GM12874 (cell line): Measurements from ENCODE around the gene LBX2.

Source experiments
- TF ChIP-seq, protein P1 (sequence below): IDR thresholded peaks from 2 replicates; pipeline ENCODE4 v1.5.1; 2011; ENCODE audit warnings: low read depth, mild to moderate bottlenecking, control low read depth, low read length, moderate library complexity; ENCODE audit not compliant: insufficient read depth

Gene LBX2

DNA sequence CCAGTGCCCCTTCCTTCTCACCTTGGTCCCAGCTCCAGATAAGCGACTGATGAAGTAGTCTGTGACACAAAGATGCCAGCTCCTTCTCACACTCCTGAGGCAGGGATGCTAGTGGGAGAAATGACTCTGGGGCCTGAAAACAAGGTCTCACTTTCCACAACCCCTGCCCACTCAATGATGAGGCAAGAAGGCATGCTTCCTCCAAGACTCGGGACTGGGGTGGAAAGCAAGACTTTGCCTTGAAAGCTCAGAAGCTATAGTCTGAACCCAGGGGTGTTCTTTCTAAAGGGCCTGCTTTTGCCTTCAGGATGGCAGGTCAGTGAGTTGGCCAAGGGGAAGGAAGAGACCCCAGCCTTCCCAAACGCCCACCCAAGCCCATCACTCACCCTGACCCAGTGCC is 18.0 kb downstream of the LBX2 start:
- TF ChIP-seq, protein P1, sequence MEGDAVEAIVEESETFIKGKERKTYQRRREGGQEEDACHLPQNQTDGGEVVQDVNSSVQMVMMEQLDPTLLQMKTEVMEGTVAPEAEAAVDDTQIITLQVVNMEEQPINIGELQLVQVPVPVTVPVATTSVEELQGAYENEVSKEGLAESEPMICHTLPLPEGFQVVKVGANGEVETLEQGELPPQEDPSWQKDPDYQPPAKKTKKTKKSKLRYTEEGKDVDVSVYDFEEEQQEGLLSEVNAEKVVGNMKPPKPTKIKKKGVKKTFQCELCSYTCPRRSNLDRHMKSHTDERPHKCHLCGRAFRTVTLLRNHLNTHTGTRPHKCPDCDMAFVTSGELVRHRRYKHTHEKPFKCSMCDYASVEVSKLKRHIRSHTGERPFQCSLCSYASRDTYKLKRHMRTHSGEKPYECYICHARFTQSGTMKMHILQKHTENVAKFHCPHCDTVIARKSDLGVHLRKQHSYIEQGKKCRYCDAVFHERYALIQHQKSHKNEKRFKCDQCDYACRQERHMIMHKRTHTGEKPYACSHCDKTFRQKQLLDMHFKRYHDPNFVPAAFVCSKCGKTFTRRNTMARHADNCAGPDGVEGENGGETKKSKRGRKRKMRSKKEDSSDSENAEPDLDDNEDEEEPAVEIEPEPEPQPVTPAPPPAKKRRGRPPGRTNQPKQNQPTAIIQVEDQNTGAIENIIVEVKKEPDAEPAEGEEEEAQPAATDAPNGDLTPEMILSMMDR: no peak

DNA sequence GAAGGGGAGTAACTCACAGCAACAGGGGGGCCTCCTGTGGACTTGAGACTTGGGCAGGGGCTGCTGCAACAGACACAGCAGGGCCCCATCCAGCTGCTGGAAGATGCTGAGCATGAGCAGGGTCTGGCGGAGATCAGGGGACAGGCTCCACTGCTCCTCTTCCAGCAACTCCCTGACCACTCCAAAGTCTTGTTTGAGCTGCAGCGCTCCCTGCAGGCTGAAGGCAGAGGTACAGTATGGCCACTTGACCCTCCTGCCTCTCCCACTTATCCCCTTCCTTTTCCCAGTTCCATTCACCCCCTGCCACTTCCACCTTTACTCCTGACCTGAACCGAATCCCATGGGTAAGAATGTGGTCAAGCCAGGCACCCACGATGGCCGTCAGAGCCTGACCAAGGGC is 24.5 kb downstream of the LBX2 start:
- TF ChIP-seq, protein P1: peak; percentile 57

DNA sequence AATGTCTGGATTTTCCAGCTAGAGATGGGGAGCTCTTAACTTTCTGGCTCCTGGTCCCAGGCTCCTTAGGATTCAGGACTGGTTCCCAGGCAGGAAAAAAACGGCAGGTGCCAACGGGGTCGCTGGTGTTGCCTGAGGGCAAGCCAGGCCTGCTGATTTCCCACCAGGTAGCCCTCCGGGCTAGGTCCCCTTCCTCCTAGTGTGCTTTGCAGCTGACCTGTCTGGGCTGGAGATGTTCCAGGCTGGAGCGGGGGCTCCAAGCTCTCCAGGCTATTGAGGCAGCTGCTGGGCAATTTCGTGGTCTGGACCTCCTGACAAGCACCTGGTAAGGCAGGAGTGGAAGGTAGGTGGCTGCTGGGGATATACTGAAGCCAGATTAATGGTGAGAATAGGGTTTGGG is 24.9 kb downstream of the LBX2 start:
- TF ChIP-seq, protein P1: no peak

DNA sequence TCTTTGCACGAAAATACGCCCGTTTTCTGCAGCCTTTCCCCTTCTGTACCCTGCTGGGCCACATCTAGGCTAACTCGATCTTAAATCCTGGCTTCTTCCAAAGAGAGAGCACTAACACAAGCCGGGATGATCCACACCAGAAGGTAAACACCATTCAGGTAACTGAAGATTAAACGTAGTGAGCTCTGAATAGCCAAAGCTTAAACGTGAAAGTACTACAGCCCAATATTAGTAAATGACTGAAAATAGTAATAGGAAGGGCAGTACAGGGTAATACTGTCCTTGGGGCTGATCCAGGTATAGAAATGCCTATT is 26.5 kb downstream of the LBX2 start:
- TF ChIP-seq, protein P1: no peak

DNA sequence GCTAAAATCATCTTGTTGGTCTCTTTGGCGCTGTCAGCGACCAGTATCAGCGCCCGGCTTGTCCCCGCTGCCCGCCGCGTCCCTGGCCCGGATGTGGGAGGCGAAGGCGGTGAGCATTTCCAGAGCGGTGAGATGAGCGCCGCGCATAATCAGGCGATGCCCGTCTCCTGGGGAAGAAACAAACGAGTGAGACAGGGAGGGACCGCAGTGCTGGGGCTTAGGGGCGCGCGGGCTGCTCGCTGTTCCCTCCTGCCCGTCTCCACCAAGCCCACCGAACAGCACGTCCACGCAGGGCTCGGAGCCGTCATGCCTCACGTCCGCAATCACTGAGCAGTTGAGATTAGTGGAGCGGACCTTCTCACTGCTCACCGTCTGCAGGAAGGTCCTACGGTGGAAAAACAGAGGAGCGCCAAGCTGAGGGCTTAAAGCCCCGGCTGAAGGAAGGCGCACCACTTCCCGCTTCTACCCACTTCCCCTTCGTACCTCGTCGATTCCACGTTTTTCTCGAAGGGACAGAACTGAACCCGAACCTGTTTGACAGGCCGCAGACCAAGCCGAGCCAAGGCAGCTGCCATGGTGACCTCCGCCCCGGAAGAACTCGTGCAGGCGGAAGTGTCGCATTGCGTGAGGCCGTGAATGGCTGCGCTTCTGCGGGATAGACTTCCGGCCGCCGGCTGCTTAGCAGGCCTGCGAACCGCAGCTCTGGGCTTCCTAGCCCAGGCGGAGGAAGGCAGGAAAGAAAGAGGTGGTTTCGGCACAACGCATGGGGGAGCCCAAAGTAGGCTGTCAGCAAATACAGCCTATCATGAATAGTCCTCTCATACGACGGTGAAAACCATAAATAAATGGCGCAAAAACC is 27.1 kb downstream of the LBX2 start, which contains the start of gene MRPL53:
TSS of gene MRPL53 (minus strand) at position 595 of the 859 bp plus-strand sequence. CDS start at position 575, 20 bp downstream.
- TF ChIP-seq, protein P1: no peak

DNA sequence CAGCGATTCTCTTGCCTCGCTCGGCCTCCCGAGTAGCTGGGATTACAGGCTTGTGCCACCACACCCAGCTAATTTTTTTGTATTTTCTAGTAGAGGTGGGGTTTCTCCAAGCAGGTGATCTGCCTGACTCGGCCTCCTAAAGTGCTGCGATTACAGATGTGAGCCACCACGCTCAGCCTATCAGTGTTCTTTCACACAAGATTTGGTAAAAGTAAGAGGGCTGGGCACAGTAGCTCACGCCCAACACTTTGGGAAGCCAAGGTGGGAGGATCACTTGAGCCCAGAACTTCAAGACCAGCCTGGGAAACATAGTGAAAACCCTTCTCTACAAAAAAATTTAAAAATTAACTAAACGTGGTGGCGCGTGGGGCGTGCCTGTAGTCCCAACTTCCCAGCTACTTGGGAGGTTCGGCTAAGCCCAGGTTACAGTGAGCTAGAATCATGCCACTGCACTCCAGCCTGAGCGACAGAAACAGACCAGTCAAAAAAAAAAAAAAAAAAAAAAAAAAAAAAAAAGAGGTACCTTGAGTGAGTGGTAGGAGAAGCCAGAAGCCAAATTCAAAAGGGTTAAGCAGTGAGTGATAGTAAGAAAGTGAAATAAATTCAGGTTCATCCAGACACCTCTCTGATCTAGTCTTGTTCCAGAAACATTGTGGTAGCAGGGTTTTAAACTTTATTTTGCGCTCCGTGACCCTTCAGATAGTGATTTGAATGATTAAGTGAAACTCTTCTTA is 27.9 kb downstream of the LBX2 start:
- TF ChIP-seq, protein P1: no peak

DNA sequence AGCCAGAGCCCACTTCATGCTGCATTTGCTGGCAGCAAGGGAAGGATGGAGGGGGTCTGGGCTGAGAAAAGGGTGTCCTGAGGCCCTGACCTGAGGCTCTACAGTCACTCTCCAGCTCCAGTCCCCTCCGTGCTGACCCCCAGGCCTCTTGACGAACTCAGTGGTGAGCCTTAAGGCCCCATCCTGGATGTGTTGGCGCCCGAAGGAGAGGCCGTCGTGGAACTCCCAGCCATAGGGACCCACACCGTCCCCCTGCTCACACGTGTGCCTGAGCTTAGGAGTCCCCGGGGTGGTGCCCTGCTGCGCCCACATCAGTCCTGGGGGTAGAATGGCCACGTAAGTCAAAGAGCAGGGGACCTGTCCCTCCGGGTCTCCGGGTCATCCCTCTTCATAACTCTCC is 35.0 kb downstream of the LBX2 start:
- TF ChIP-seq, protein P1: no peak
